OCI-LY1 (cell line): ENCODE data around the gene SMARCD2.

Source experiments
- EZH2 ChIP-seq: fragments of 200-600 bp; sonication (generic), shearing (Covaris generic); IDR thresholded peaks from 2 replicates; pipeline ENCODE4 v1.8.0; 2017; ENCODE audit warnings: borderline replicate concordance, mixed run types, mild to moderate bottlenecking, antibody characterized with exemption, low read length, moderate library complexity, mixed read lengths
- TF ChIP-seq, protein P1 (sequence below): fragments of 200-600 bp; sonication (generic), shearing (Covaris generic); IDR thresholded peaks from 2 replicates; pipeline ENCODE4 v1.5.1; 2017; ENCODE audit warnings: mild to moderate bottlenecking, antibody characterized with exemption, low read length, moderate library complexity, mixed read lengths

DNA sequence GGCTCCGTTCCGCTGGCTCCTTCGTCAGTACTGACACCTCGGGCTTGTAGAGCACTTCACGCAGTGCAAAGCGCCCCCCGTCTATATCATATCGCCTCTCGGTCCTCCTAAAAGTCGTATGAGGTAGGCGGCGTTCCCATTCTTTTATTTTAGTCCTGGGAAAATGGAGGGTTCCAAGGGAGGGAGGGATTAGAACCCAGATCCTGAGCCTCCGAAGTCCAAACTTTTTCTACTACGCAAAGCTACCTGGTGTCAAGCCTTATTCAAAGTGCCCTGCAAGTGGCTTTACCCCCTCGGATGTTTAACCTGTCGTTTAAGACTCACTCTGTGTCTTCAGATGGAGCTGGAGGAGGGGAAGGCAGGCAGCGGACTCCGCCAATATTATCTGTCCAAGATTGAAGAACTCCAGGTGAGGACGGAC, 14.7 kb downstream of the SMARCD2 start:
- TF ChIP-seq, protein P1, sequence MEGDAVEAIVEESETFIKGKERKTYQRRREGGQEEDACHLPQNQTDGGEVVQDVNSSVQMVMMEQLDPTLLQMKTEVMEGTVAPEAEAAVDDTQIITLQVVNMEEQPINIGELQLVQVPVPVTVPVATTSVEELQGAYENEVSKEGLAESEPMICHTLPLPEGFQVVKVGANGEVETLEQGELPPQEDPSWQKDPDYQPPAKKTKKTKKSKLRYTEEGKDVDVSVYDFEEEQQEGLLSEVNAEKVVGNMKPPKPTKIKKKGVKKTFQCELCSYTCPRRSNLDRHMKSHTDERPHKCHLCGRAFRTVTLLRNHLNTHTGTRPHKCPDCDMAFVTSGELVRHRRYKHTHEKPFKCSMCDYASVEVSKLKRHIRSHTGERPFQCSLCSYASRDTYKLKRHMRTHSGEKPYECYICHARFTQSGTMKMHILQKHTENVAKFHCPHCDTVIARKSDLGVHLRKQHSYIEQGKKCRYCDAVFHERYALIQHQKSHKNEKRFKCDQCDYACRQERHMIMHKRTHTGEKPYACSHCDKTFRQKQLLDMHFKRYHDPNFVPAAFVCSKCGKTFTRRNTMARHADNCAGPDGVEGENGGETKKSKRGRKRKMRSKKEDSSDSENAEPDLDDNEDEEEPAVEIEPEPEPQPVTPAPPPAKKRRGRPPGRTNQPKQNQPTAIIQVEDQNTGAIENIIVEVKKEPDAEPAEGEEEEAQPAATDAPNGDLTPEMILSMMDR: no peak
- TF ChIP-seq EZH2: no peak
